ENCODE data around the gene CSHL1.
"Not testable (repeated sequence)": the region's sequence is repeated elsewhere in the genome, so short reads cannot be mapped to it uniquely, and the experiment has no call there.

The CSHL1 gene

GRCh38 chr17:63914471-63914870 lies 3.4 kb upstream of the CSHL1 start:
- ATAC-seq (ENCODE audit: low read depth) = no peak
- DNase-seq (ENCODE audit: low spot score) = peak; percentile 28
- no peak for TF ChIP-seq CTCF (IDR thresholded peaks at IDR 0.05; ENCODE audit: poor library complexity, severe bottlenecking)
- Histone ChIP-seq H3K36me3 (ENCODE audit: low read depth) (no peaks in the 10 kb centered on the region), H3K4me1 (ENCODE audit: insufficient read depth, poor library complexity, severe bottlenecking) (no peaks in the 10 kb centered on the region), H3K9me3 (ENCODE audit: severe bottlenecking) (no peaks in the 10 kb centered on the region), H3K4me3 (ENCODE audit: severe bottlenecking) (no peak overlapping the region), H3K27me3 (ENCODE audit: insufficient read depth, poor library complexity, severe bottlenecking) (peaks cover 2% of the 10 kb centered on the region), H3K27ac (ENCODE audit: poor library complexity, severe bottlenecking) (no peak overlapping the region)

GRCh38 chr17:63911657-63912100 lies 621 bp upstream of the CSHL1 start:
- no peak for DNase-seq (ENCODE audit: low spot score)

GRCh38 chr17:63910096-63910495 lies 962 bp downstream of the CSHL1 start:
- DNase-seq (ENCODE audit: low spot score) (no peak), ATAC-seq (ENCODE audit: low read depth) (no peak)

More at GRCh38 chr17:63911657-63912100, 621 bp upstream of the CSHL1 start:
- ATAC-seq (ENCODE audit: low read depth) = peak; percentile 74
- no peaks in the 10 kb centered on the region for H3K4me1 ChIP-seq (ENCODE audit: insufficient read depth, poor library complexity, severe bottlenecking)
- H3K27me3 ChIP-seq (ENCODE audit: insufficient read depth, poor library complexity, severe bottlenecking) = peaks cover 9% of the 10 kb centered on the region
- H3K36me3 ChIP-seq (ENCODE audit: low read depth) = no peaks in the 10 kb centered on the region
- H3K4me3 ChIP-seq (ENCODE audit: severe bottlenecking) = no peak overlapping the region
- peak; percentile 76 for TF ChIP-seq CTCF (IDR thresholded peaks at IDR 0.05; ENCODE audit: poor library complexity, severe bottlenecking)
- H3K9me3 ChIP-seq (ENCODE audit: severe bottlenecking) = no peaks in the 10 kb centered on the region
- H3K27ac ChIP-seq (ENCODE audit: poor library complexity, severe bottlenecking) = no peak overlapping the region

GRCh38 chr17:63909586-63909985 lies 1.5 kb downstream of the CSHL1 start:
- H3K9me3 ChIP-seq (ENCODE audit: severe bottlenecking); DNase-seq (ENCODE audit: low spot score); H3K27ac ChIP-seq (ENCODE audit: poor library complexity, severe bottlenecking); ATAC-seq (ENCODE audit: low read depth); H3K27me3 ChIP-seq (ENCODE audit: insufficient read depth, poor library complexity, severe bottlenecking); H3K36me3 ChIP-seq (ENCODE audit: low read depth); H3K4me3 ChIP-seq (ENCODE audit: severe bottlenecking); H3K4me1 ChIP-seq (ENCODE audit: insufficient read depth, poor library complexity, severe bottlenecking): not testable (repeated sequence)

More at GRCh38 chr17:63910096-63910495, 962 bp downstream of the CSHL1 start:
- peaks cover 7% of the 10 kb centered on the region for H3K27me3 ChIP-seq (ENCODE audit: insufficient read depth, poor library complexity, severe bottlenecking)
- H3K4me3 ChIP-seq (ENCODE audit: severe bottlenecking) = no peak overlapping the region
- no peaks in the 10 kb centered on the region for H3K36me3 ChIP-seq (ENCODE audit: low read depth)
- no peak for TF ChIP-seq CTCF (IDR thresholded peaks at IDR 0.05; ENCODE audit: poor library complexity, severe bottlenecking)
- no peaks in the 10 kb centered on the region for H3K4me1 ChIP-seq (ENCODE audit: insufficient read depth, poor library complexity, severe bottlenecking)
- no peaks in the 10 kb centered on the region for H3K9me3 ChIP-seq (ENCODE audit: severe bottlenecking)
- no peak overlapping the region for H3K27ac ChIP-seq (ENCODE audit: poor library complexity, severe bottlenecking)

GRCh38 chr17:63907161-63907778 lies 3.8 kb downstream of the CSHL1 start:
- not testable (repeated sequence) for H3K4me3 ChIP-seq (ENCODE audit: severe bottlenecking); H3K9me3 ChIP-seq (ENCODE audit: severe bottlenecking); H3K4me1 ChIP-seq (ENCODE audit: insufficient read depth, poor library complexity, severe bottlenecking); H3K36me3 ChIP-seq (ENCODE audit: low read depth); H3K27me3 ChIP-seq (ENCODE audit: insufficient read depth, poor library complexity, severe bottlenecking); H3K27ac ChIP-seq (ENCODE audit: poor library complexity, severe bottlenecking)
- peak; percentile 28 for DNase-seq (ENCODE audit: low spot score)
- TF ChIP-seq CTCF (IDR thresholded peaks at IDR 0.05; ENCODE audit: poor library complexity, severe bottlenecking) = peak; percentile 20
- ATAC-seq (ENCODE audit: low read depth) = peak; percentile 57; the same call in 2 of the 3 replicates

GRCh38 chr17:63904796-63905195 lies 6.3 kb downstream of the CSHL1 start:
- H3K27ac ChIP-seq (ENCODE audit: poor library complexity, severe bottlenecking); H3K4me1 ChIP-seq (ENCODE audit: insufficient read depth, poor library complexity, severe bottlenecking); H3K9me3 ChIP-seq (ENCODE audit: severe bottlenecking); ATAC-seq (ENCODE audit: low read depth); H3K27me3 ChIP-seq (ENCODE audit: insufficient read depth, poor library complexity, severe bottlenecking); H3K36me3 ChIP-seq (ENCODE audit: low read depth); H3K4me3 ChIP-seq (ENCODE audit: severe bottlenecking): not testable (repeated sequence)
- peak; percentile 11 for DNase-seq (ENCODE audit: low spot score)
